ENCODE measurements around the gene OR6V1. TPM values are rescaled to one million over a fixed set of nuclear protein-coding genes. Genes with fewer than 3 reads are reported as not detected.

The OR6V1 gene
- total RNA-seq, 4 donors from 2014 or later = not detected

DNA sequence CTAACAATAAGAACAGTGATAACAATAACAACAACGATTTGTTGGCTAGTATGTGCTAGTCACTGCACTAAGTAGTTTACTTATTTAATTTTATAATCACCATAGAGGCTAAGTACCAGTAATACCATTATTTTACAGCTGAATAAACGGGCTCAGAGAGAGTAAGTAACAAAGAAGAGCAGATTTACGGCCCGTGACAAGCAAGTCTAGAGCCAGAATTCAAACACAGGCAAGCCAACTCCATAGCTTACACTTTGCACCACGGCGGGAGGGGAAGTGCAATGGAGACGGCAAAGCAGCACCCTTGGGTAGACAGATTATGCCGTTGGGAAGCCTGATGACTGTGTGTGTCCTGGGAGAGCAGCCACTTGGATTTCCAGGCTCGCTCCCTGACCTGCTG lies 1.2 kb upstream of the OR6V1 start:
- intact Hi-C loops (cut with DNase I) = no loop called here
- TF ChIP-seq, protein P1, sequence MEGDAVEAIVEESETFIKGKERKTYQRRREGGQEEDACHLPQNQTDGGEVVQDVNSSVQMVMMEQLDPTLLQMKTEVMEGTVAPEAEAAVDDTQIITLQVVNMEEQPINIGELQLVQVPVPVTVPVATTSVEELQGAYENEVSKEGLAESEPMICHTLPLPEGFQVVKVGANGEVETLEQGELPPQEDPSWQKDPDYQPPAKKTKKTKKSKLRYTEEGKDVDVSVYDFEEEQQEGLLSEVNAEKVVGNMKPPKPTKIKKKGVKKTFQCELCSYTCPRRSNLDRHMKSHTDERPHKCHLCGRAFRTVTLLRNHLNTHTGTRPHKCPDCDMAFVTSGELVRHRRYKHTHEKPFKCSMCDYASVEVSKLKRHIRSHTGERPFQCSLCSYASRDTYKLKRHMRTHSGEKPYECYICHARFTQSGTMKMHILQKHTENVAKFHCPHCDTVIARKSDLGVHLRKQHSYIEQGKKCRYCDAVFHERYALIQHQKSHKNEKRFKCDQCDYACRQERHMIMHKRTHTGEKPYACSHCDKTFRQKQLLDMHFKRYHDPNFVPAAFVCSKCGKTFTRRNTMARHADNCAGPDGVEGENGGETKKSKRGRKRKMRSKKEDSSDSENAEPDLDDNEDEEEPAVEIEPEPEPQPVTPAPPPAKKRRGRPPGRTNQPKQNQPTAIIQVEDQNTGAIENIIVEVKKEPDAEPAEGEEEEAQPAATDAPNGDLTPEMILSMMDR (IDR thresholded peaks at IDR 0.05) = no peak
- TF ChIP-seq POLR2A (IDR thresholded peaks at IDR 0.05; ENCODE audit: low read depth) = no peak
- no peak for TF ChIP-seq EP300 (IDR thresholded peaks at IDR 0.05)
- no peak for TF ChIP-seq POLR2AphosphoS5 (IDR thresholded peaks at IDR 0.05)
- H3K9me3 ChIP-seq = no peaks in the 10 kb centered on the region
- WGBS = 54% methylated on average over 9 of the region's 9 CpGs
- DNase-seq (ENCODE audit: extremely low spot score) = no peak
- no peaks in the 10 kb centered on the region for H3K27me3 ChIP-seq
- H3K36me3 ChIP-seq = no peaks in the 10 kb centered on the region
- H3K4me1 ChIP-seq = peaks cover 0 to 6% (median 1%) of the 10 kb centered on the region in 4 donors
- H3K4me3 ChIP-seq = no peak overlapping the region
- H3K27ac ChIP-seq (replicated peaks in 1 of 4) = no peak overlapping the region

DNA sequence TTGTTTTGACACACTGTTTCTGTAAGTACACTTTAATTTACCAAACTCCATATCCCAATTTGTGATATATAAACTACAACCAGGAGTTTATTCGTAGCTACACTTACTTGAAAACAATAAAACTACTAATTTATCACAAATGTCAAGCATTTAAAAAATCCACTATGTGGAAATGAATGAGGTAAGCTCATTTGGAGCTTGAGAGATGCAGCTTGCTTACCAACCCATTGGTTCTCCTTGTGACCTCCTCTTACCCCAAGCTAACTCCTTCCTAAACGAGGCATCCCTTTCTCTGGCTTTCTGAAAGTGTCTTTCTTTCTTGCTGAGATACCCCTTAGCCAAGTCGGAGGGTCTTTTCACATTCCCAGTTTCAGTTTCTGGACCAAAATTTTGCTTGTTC lies 2.5 kb downstream of the OR6V1 start:
- H3K4me3 ChIP-seq = no peak overlapping the region
- DNase-seq (ENCODE audit: extremely low spot score) = no peak
- peaks cover 0 to 3% (median 0%) of the 10 kb centered on the region in 4 donors for H3K4me1 ChIP-seq
- no peak overlapping the region for H3K27ac ChIP-seq (replicated peaks in 1 of 4)
- TF ChIP-seq, protein P1 (IDR thresholded peaks at IDR 0.05) = no peak
- TF ChIP-seq EP300 (IDR thresholded peaks at IDR 0.05) (no peak), POLR2A (IDR thresholded peaks at IDR 0.05; ENCODE audit: low read depth) (no peak), POLR2AphosphoS5 (IDR thresholded peaks at IDR 0.05) (no peak)
- 56% methylated on average over 3 of the region's 3 CpGs for WGBS
- no peaks in the 10 kb centered on the region for H3K27me3 ChIP-seq
- no peaks in the 10 kb centered on the region for H3K36me3 ChIP-seq
- intact Hi-C loops (cut with DNase I) = no loop called here
- H3K9me3 ChIP-seq = no peaks in the 10 kb centered on the region

DNA sequence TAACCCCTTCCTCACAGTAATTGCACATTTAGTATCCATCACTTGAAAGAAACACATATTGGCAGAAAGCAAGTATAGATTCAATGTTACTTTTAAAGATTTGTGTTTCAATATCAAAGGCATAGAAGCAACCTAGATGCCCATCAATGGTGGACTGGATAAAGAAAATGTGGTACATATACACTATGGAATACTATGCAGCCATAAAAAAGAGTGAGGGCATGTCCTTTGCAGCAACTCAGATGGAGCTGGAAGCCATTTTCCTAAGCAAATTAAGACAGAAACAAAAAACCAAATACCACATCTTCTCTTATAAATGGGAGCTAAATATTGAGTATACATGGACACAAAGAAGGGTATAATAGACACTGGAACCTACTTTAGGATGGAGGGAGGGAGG lies 3.6 kb downstream of the OR6V1 start:
- intact Hi-C loops (cut with DNase I) = no loop called here
- Histone ChIP-seq H3K27ac (replicated peaks in 1 of 4) (no peak overlapping the region), H3K36me3 (no peaks in the 10 kb centered on the region), H3K9me3 (no peaks in the 10 kb centered on the region), H3K27me3 (no peaks in the 10 kb centered on the region), H3K4me3 (no peak overlapping the region), H3K4me1 (no peaks in the 10 kb centered on the region)
- DNase-seq (ENCODE audit: extremely low spot score) = no peak
- TF ChIP-seq, protein P1 (IDR thresholded peaks at IDR 0.05) = no peak
- no peak for TF ChIP-seq EP300 (IDR thresholded peaks at IDR 0.05)
- no peak for TF ChIP-seq POLR2A (IDR thresholded peaks at IDR 0.05; ENCODE audit: low read depth)
- TF ChIP-seq POLR2AphosphoS5 (IDR thresholded peaks at IDR 0.05) = no peak

DNA sequence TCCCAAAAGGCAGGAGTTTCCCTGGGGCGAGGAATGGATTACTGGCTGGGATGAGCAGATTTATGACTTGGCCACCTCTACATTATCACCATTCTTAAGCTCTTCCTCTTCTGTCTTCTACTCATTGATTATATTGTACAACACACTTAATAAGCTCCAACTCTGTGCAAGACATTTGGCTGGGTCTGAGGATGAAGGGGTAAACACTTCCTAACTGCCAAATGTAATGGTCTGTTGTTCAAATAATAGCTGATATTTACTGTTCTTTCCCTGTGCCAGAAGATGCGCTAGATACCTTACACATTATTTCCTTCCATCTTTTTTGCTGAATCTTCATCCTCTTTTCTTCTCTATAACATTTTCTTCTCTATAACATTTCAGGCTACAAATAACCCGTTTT lies 11.6 kb downstream of the OR6V1 start:
- DNase-seq (ENCODE audit: extremely low spot score) = no peak
- Histone ChIP-seq H3K27ac (replicated peaks in 1 of 4) (no peak overlapping the region), H3K9me3 (no peaks in the 10 kb centered on the region), H3K36me3 (no peaks in the 10 kb centered on the region), H3K27me3 (no peaks in the 10 kb centered on the region), H3K4me3 (no peak overlapping the region), H3K4me1 (no peaks in the 10 kb centered on the region)
- intact Hi-C loops (cut with DNase I) = no loop called here
- TF ChIP-seq, protein P1 (IDR thresholded peaks at IDR 0.05) = no peak
- TF ChIP-seq POLR2A (IDR thresholded peaks at IDR 0.05; ENCODE audit: low read depth) (no peak), POLR2AphosphoS5 (IDR thresholded peaks at IDR 0.05) (no peak), EP300 (IDR thresholded peaks at IDR 0.05) (no peak)
- 75% methylated on average over 3 of the region's 3 CpGs for WGBS

DNA sequence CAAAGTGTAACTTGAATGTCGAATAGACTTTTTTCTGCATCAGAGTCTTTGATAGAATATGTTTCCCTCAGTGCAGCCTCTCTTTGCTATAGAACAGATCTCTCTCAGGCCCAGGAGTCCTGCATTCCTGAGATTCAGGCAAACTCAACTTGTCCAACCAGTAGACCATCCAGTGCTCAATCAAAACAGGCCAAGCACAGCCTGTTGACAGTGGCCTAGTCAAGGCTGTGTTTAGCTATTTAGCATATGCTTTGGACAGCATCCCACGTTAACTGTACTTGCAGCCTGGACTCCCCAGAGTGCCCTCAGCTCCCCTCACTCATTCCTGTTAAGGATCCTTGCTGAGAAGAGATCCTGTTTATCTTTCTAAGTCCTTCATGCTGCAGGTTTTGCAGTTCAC lies 16.3 kb downstream of the OR6V1 start:
- TF ChIP-seq EP300 (IDR thresholded peaks at IDR 0.05) (no peak), POLR2AphosphoS5 (IDR thresholded peaks at IDR 0.05) (no peak), POLR2A (IDR thresholded peaks at IDR 0.05; ENCODE audit: low read depth) (no peak)
- TF ChIP-seq, protein P1 (IDR thresholded peaks at IDR 0.05) = no peak
- no peak overlapping the region for H3K27ac ChIP-seq (replicated peaks in 1 of 4)
- no peak overlapping the region for H3K4me3 ChIP-seq
- intact Hi-C loops (cut with DNase I) = no loop called here
- no peaks in the 10 kb centered on the region for H3K9me3 ChIP-seq
- no peaks in the 10 kb centered on the region for H3K36me3 ChIP-seq
- no peaks in the 10 kb centered on the region for H3K27me3 ChIP-seq
- no peaks in the 10 kb centered on the region for H3K4me1 ChIP-seq
- WGBS = 30% methylated on average over 2 of the region's 2 CpGs
- DNase-seq (ENCODE audit: extremely low spot score) = no peak

Measured in esophagus muscularis mucosa (tissue), 4 donors.